ENCODE results near the gene TBC1D22A. TPM values are rescaled to one million over a fixed set of nuclear protein-coding genes. Genes with fewer than 3 reads are reported as not detected.

Gene TBC1D22A
- total RNA-seq, 1 donor from 2014 or later, result 15.8 TPM

DNA sequence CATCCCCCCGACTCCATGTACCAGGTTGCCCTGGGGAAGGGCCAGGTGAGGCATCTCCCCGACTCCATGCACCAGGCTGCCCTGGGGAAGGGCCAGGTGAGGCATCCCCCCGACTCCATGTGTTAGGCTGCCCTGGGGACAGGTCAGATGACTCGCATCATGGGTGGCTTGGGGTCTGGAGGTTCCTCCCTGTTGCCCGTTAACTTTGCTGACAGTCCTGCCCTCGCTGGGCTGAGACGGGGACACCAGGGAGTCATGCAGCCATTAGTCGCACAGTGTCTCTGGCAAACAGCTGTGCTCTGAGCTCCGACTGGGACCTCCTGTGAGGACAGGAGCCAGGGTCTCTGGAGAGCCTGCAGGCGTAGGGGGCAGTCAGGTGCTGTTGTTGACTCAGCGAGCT is 336.1 kb downstream of the TBC1D22A start:
- ATAC-seq, result no peak
- intact Hi-C loops (cut with micrococcal nuclease), result no loop called here
- DNase-seq, result no peak

- DNase-seq (no peak), ATAC-seq (no peak)
- intact Hi-C loops (cut with micrococcal nuclease), result no loop called here
These were observed 337.6 kb downstream of the TBC1D22A start for GRCh38 chr22:47100019-47100418.

- intact Hi-C loops (cut with micrococcal nuclease), result no loop called here
- no peak for ATAC-seq
- no peak for DNase-seq
These were observed 338.3 kb downstream of the TBC1D22A start for GRCh38 chr22:47100646-47101200.

GRCh38 chr22:47101321-47101885 is 339.0 kb downstream of the TBC1D22A start:
- intact Hi-C loops (cut with micrococcal nuclease), result no loop called here
- DNase-seq, result no peak
- ATAC-seq, result no peak

DNA sequence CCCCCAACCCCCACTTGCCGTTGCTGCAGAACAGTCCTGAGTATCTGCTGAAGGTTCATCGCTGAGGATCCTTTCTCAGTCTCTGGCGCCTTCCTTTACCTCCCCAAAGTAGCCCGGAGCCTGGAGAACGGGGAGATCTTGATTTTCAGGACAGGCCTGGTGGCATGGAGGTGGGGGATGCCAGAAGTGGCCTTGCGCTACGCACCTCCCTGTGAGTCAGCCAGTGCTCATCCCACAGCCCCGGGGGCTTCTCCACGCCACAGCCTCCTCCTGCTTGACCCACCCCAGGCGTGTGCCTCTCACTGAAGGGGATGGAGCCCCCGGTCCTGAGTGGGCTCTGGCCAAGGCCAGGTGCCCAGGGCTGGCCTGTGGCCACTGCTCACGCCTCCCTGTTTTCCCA is 339.6 kb downstream of the TBC1D22A start:
- intact Hi-C loops (cut with micrococcal nuclease), result no loop called here
- DNase-seq, result no peak
- no peak for ATAC-seq

DNA sequence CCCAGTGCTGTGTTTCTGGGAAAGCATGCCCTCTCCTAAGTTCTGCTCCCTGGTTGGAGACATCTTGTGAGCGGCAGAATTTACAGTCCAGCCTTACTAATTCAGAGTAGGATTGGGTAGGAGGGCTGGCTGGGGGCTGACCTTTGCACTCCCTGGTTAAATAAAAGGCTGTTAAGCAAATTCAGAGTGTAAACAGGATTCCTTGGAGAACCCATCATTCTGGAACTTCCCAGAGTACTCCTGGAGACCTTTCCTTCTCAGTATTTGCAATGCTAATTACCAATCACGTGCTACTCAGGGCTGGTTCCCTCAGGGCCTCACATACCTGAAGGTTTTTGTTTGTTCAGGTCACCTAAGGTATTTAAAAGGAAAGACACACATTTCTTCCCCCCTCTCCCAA is 340.2 kb downstream of the TBC1D22A start:
- no peak for DNase-seq
- no peak for ATAC-seq
- intact Hi-C loops (cut with micrococcal nuclease), result no loop called here

GRCh38 chr22:47105085-47105484 is 342.6 kb downstream of the TBC1D22A start:
- intact Hi-C loops (cut with micrococcal nuclease), result no loop called here
- ATAC-seq (no peak), DNase-seq (no peak)

DNA sequence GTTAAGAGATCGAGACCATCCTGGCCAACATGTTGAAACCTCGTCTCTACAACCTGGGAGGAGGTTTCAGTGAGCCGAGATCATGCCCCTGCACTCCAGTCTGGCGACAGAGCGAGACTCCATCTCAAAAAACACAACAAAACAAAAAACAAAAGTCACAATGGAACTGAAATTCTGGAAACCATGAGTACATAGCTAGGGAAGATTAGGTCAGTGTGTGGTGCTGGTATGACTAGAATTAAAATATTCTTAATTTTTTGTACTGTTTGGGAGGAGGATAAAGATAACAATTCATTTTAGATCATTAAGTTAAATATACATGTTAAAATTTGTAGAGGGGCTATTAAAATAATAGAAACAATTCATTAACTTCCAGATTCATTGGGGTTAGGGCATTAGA is 344.4 kb downstream of the TBC1D22A start:
- intact Hi-C loops (cut with micrococcal nuclease), result no loop called here
- DNase-seq (no peak), ATAC-seq (no peak)

DNA sequence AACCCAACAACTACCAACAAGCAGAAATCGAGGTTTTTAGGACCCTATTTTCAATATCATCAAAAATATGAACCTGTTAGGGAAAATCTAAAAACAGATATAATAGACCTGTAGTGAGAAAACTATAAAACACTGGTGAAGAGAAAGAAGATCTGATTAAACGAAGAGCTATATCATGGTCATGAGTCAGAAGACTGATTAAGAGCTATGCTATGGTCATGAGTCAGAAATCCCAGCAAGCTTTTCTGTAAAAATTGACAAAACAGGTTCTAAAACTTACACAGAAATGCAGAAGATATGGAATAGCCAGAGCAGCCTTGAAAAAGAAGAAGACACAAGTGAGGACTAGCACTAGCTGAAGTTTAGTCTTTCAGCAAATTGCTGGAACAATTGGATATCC is 345.0 kb downstream of the TBC1D22A start:
- no peak for DNase-seq
- intact Hi-C loops (cut with micrococcal nuclease), result no loop called here

DNA sequence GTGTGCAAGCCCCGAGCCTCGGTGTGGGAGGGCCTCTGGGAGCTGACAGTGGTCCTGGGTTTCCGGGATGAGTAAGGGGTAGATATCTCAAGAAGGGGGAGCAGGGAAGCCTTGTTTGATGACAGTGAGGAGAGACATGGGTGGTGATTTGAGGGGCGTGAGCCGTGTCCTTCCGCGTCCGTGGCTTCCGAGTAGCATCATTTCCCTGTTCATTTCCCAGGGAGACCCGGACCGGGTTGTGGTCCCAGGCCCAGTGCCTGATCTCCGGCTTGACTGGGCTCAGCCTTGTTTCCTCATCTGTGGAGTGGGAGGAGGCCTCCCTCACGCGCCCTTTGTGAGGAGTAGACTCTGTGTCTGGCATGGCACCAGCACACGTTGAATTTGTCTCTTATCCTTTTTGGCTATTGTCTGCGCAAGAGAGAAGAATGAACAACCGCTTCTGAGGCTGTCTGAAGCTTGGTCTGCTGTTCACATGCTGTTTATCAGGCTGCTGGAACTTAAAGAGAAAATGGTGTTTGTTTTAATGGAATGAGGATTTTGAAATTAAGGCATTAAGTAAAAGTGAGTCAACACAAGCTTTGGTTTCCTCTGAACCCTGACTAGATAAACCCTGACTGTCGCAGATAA is 348.5 kb downstream of the TBC1D22A start:
- intact Hi-C loops (cut with micrococcal nuclease), result no loop called here
- ATAC-seq (no peak), DNase-seq (no peak)

More for the DNA sequence above, 345.0 kb downstream of the TBC1D22A start:
- ATAC-seq, result no peak

DNA sequence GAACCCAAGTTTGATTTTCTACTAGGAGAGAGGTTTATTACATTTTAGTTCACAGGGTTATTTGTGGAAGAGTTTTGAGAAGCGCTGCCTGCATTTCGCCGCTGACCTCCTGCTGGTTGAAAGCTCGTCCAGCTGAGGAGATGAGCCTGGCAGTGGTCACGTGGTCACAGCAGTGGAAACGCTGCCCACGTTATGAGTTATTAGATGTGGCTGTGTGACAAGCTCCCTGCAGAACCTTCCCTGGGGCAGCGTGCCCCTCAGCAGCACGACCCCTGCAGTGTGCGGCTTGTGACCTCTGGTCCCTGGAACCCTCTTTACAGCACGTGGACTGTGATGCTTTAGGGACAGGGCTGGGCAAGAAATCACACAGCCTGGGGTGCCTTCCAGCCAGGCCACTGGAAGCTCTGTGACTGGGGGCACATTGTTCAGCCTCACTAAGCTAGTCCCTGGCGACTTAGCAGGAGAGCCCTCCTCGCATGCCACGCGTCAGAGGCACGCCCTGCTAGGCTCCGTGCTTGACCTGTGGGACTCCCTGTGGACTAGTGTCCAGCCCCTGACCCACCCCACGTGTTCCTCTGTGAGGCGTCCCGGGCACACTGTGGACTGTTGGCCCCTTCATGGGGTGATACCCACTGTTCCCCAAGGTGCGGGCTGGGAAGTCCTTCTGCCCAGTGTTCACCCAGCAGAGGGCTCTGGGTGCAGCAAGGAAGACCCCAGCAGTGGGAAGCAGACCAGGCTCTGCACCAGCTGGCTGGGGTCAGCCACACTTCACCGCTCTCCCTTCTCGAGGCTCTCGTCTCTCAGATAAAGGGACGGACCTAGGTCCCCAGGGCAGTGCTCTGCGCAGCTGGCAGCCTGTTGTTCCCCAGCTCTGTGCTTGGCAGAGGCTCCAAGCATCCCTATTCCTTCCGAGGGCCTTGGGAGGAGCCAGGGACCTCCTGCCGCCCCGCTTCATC is 349.5 kb downstream of the TBC1D22A start:
- intact Hi-C loops (cut with micrococcal nuclease), result no loop called here
- DNase-seq, result no peak
- no peak for ATAC-seq

- intact Hi-C loops (cut with micrococcal nuclease), result no loop called here
- ATAC-seq (no peak), DNase-seq (no peak)
These were observed 350.1 kb downstream of the TBC1D22A start for GRCh38 chr22:47112582-47112965.

GRCh38 chr22:47112994-47113852 is 350.8 kb downstream of the TBC1D22A start:
- no peak for ATAC-seq
- intact Hi-C loops (cut with micrococcal nuclease), result no loop called here
- no peak for DNase-seq

GRCh38 chr22:47113853-47114415 is 351.5 kb downstream of the TBC1D22A start:
- DNase-seq, result no peak
- no peak for ATAC-seq
- intact Hi-C loops (cut with micrococcal nuclease), result no loop called here

GRCh38 chr22:47114813-47115517 is 352.5 kb downstream of the TBC1D22A start:
- intact Hi-C loops (cut with micrococcal nuclease), result no loop called here

DNA sequence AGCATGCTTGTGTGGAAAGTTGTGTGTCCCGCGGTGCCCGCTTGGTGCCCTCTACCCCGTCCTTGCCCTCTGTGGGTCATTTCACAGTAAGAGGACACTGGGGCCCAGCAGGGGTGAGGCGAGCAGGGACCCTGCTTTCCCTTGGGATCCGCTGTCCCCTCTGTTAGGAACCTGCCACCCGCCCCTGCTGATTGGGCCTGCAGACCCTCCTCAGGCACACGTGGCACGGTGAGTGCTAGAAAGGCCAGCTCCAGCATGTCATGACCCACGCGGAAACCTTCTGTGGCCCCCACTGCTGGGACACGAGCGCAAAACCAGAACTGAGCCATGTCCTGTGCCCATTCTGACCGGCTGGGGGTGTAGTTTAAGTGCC is 353.1 kb downstream of the TBC1D22A start:
- DNase-seq, result no peak
- ATAC-seq, result no peak
- intact Hi-C loops (cut with micrococcal nuclease), result no loop called here

More at GRCh38 chr22:47114813-47115517, 352.5 kb downstream of the TBC1D22A start:
- ATAC-seq (no peak), DNase-seq (no peak)

GRCh38 chr22:47115921-47116320 is 353.5 kb downstream of the TBC1D22A start:
- intact Hi-C loops (cut with micrococcal nuclease), result no loop called here
- DNase-seq (no peak), ATAC-seq (no peak)
